Ishikawa (cell line): Measurements from ENCODE around the gene KIAA1614.

Experiments
- CEBPB ChIP-seq: IDR thresholded peaks from 2 replicates; pipeline ENCODE4 v1.6.1; 2012
- EGR1 ChIP-seq: IDR thresholded peaks from 2 replicates; pipeline ENCODE4 v1.6.1; 2012
- EP300 ChIP-seq: IDR thresholded peaks from 2 replicates; pipeline ENCODE4 v1.6.1; 2012; ENCODE audit warnings: borderline replicate concordance
- MAX ChIP-seq: IDR thresholded peaks from 2 replicates; pipeline ENCODE4 v1.6.1; 2012
- YY1 ChIP-seq: IDR thresholded peaks from 2 replicates; pipeline ENCODE4 v1.6.1; 2012; ENCODE audit warnings: low read depth

- no peak for TF ChIP-seq MAX
- TF ChIP-seq YY1, result no peak
- TF ChIP-seq EP300, result no peak
- TF ChIP-seq EGR1, result no peak
- TF ChIP-seq CEBPB, result no peak
Observed at GRCh38 chr1:180905927-180906326, 6.8 kb upstream of the KIAA1614 start.
